ENCODE results near the gene CISD3. TPM values are rescaled to one million over a fixed set of nuclear protein-coding genes. Genes with fewer than 3 reads are reported as not detected.

Gene CISD3
- total RNA-seq, 2 donors from 2014 or later, result 17.2 to 20.0 TPM

DNA sequence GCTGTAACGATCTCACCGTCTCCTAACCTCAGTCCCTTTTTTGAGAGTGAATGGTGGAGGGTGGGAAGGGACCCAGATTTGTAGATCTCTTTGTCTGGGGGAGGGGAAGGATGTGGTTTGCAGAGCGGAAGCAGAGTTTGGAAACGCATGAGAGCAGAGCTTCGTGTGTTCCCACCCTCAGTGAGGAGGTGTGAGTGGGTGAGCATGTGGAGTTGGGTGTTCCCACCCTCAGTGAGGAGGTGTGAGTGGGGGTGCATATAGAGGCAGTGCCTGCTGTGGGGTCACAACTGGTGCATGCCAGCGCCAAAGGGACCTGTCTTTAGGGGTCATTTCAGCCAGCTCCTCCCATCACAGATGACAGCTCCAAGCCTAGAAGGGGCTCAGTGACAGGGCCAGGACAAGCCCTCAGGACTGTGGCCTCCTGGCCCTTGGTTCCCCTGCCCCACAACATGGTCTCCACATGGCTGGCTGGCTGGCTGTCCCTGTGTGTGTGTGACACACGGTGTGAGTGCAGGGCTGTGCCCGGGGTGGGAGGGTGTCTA lies 1.8 kb upstream of the CISD3 start:
- DNase-seq (ENCODE audit: low spot score), result no peak
- H3K36me3 ChIP-seq, result peaks cover 23% of the 10 kb centered on the region
- H3K9me3 ChIP-seq, result no peaks in the 10 kb centered on the region
- peaks cover 0 to 61% of the 10 kb centered on the region in 2 donors for H3K4me1 ChIP-seq
- no peaks in the 10 kb centered on the region for H3K27me3 ChIP-seq
- TF ChIP-seq, protein P1, sequence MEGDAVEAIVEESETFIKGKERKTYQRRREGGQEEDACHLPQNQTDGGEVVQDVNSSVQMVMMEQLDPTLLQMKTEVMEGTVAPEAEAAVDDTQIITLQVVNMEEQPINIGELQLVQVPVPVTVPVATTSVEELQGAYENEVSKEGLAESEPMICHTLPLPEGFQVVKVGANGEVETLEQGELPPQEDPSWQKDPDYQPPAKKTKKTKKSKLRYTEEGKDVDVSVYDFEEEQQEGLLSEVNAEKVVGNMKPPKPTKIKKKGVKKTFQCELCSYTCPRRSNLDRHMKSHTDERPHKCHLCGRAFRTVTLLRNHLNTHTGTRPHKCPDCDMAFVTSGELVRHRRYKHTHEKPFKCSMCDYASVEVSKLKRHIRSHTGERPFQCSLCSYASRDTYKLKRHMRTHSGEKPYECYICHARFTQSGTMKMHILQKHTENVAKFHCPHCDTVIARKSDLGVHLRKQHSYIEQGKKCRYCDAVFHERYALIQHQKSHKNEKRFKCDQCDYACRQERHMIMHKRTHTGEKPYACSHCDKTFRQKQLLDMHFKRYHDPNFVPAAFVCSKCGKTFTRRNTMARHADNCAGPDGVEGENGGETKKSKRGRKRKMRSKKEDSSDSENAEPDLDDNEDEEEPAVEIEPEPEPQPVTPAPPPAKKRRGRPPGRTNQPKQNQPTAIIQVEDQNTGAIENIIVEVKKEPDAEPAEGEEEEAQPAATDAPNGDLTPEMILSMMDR (IDR thresholded peaks at IDR 0.05), result no peak
- H3K4me3 ChIP-seq, result no peak overlapping the region
- H3K27ac ChIP-seq, result peak overlapping the region in 1 of 2 donors; percentile 76

DNA sequence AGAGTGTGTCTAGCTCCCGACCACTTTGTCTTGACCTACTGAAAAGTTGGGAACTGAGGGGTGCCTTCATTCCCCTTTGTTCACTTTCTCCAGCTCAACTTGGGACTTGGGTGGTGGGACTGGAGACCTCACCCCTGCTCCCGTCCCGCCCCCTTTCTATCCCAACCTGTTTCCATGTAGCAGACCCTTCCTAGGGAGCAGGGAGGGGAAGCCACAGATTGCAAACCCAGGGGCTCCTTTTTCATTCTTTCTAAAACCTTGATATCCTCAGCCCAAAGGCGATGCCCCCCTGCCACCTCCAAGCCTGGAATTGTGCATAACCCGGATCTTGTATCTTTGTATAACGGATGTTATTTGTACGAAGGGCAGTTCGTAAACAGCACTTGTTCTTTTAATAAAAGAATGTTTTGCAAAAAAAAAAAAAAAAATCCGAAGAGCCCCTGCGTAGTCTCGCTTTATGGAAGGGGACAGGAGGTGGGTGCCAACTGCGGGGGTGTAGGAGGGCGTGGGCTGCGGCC lies 714 bp upstream of the CISD3 start:
- H3K9me3 ChIP-seq, result no peaks in the 10 kb centered on the region
- H3K27me3 ChIP-seq, result no peaks in the 10 kb centered on the region
- TF ChIP-seq, protein P1 (IDR thresholded peaks at IDR 0.05), result no peak
- H3K36me3 ChIP-seq, result peaks cover 31% of the 10 kb centered on the region
- peaks cover 0 to 65% of the 10 kb centered on the region in 2 donors for H3K4me1 ChIP-seq
- H3K4me3 ChIP-seq, result peak overlapping the region; percentile 62 to 83
- peak overlapping the region; percentile 76 to 94 for H3K27ac ChIP-seq
- no peak for DNase-seq (ENCODE audit: low spot score)

GRCh38 chr17:38730526-38731379 lies 612 bp downstream of the CISD3 start:
- peak; percentile 79 for DNase-seq (ENCODE audit: low spot score)
- H3K27ac ChIP-seq, result peak overlapping the region; percentile 91 to 92
- H3K4me1 ChIP-seq, result peaks cover 0 to 68% of the 10 kb centered on the region in 2 donors

GRCh38 chr17:38731526-38732294 lies 1.6 kb downstream of the CISD3 start:
- TF ChIP-seq, protein P1 (IDR thresholded peaks at IDR 0.05), result no peak
- Histone ChIP-seq H3K4me1 (peaks cover 0 to 75% of the 10 kb centered on the region in 2 donors), H3K36me3 (peaks cover 22% of the 10 kb centered on the region), H3K27me3 (no peaks in the 10 kb centered on the region), H3K4me3 (peak overlapping the region in 1 of 2 donors; percentile 83), H3K27ac (peak overlapping the region; percentile 91 to 92), H3K9me3 (no peaks in the 10 kb centered on the region)
- no peak for DNase-seq (ENCODE audit: low spot score)

More at GRCh38 chr17:38730526-38731379, 612 bp downstream of the CISD3 start:
- TF ChIP-seq, protein P1 (IDR thresholded peaks at IDR 0.05), result no peak
- no peaks in the 10 kb centered on the region for H3K9me3 ChIP-seq
- no peaks in the 10 kb centered on the region for H3K27me3 ChIP-seq
- peaks cover 22% of the 10 kb centered on the region for H3K36me3 ChIP-seq
- H3K4me3 ChIP-seq, result peak overlapping the region; percentile 62 to 83

- no peak for DNase-seq (ENCODE audit: low spot score)
- Histone ChIP-seq H3K27ac (peak overlapping the region; percentile 58 to 92), H3K4me1 (peaks cover 0 to 75% of the 10 kb centered on the region in 2 donors)
Observed at GRCh38 chr17:38732376-38733281, 2.5 kb downstream of the CISD3 start.

More at GRCh38 chr17:38732376-38733281, 2.5 kb downstream of the CISD3 start:
- Histone ChIP-seq H3K9me3 (no peaks in the 10 kb centered on the region), H3K27me3 (no peaks in the 10 kb centered on the region), H3K4me3 (no peak overlapping the region), H3K36me3 (peaks cover 22% of the 10 kb centered on the region)
- TF ChIP-seq, protein P1 (IDR thresholded peaks at IDR 0.05), result no peak

Measured in right atrium auricular region (tissue), 2 donors.